Globus pallidus (tissue), 1 donor: ENCODE data around the gene SDSL.

ENCODE experiments used
- DNase-seq: peaks from one replicate; pipeline ENCODE4 v3.0.0-alpha.2; 2015; ENCODE audit warnings: low spot score

Gene SDSL

GRCh38 chr12:113480336-113480971 lies 58.3 kb downstream of the SDSL start:
- DNase-seq = no peak

GRCh38 chr12:113482334-113482733 lies 60.2 kb downstream of the SDSL start:
- DNase-seq = no peak

- no peak for DNase-seq
These were observed 63.1 kb downstream of the SDSL start for GRCh38 chr12:113485330-113485729.

- no peak for DNase-seq
These were observed 64.5 kb downstream of the SDSL start for GRCh38 chr12:113486722-113487121.
